ENCODE measurements around the gene RNF38. TPM values are rescaled to one million over a fixed set of nuclear protein-coding genes. Genes with fewer than 3 reads are reported as not detected.

RNF38 gene
- total and polyA plus RNA-seq, 2 experiments from 2014 or later = 13.7 to 61.9 TPM

GRCh38 chr9:36382484-36382883 is 17.6 kb downstream of the RNF38 start:
- Histone ChIP-seq H3K4me3 (no peak overlapping the region), H3K36me3 (ENCODE audit: insufficient read depth) (no peaks in the 10 kb centered on the region), H3K4me1 (ENCODE audit: insufficient read depth) (peaks cover 60% of the 10 kb centered on the region), H3K27me3 (ENCODE audit: insufficient read depth) (no peaks in the 10 kb centered on the region), H3F3A (replicated peaks; ENCODE audit: low read depth) (no peaks in the 10 kb centered on the region), H3K79me2 (replicated peaks; ENCODE audit: insufficient read depth) (peaks cover 100% of the 10 kb centered on the region), H3K27ac (ENCODE audit: low read depth) (peak overlapping the region; percentile 4), H4K20me1 (replicated peaks; ENCODE audit: insufficient read depth) (peaks cover 12% of the 10 kb centered on the region), H3K9me2 (ENCODE audit: insufficient read depth) (no peaks in the 10 kb centered on the region), H3K4me2 (peak overlapping the region; percentile 17), H2AFZ (no peak overlapping the region)
- no peaks in the 10 kb centered on the region for H3K9me3 Mint-ChIP-seq
- peak overlapping the region; percentile 38; the same call in 2 of the 3 replicates for H3K4me3 Mint-ChIP-seq
- H3K27ac Mint-ChIP-seq = peak overlapping the region; percentile 44; the same call in 1 of the 2 replicates
- no peaks in the 10 kb centered on the region for H3K27me3 Mint-ChIP-seq (ENCODE audit: insufficient read depth, low read depth, poor library complexity)
- ATAC-seq = peak; percentile 74
- peaks cover 58% of the 10 kb centered on the region for H3K4me1 Mint-ChIP-seq
- peaks cover 11% of the 10 kb centered on the region; the same call in 2 of the 3 replicates for H3K36me3 Mint-ChIP-seq (ENCODE audit: low read depth)
- peak; percentile 60 for DNase-seq (ENCODE audit: low spot score)
- TF ChIP-seq, protein P1, sequence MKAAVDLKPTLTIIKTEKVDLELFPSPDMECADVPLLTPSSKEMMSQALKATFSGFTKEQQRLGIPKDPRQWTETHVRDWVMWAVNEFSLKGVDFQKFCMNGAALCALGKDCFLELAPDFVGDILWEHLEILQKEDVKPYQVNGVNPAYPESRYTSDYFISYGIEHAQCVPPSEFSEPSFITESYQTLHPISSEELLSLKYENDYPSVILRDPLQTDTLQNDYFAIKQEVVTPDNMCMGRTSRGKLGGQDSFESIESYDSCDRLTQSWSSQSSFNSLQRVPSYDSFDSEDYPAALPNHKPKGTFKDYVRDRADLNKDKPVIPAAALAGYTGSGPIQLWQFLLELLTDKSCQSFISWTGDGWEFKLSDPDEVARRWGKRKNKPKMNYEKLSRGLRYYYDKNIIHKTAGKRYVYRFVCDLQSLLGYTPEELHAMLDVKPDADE (IDR thresholded peaks at IDR 0.05) = no peak
- no peak for TF ChIP-seq NANOG (IDR thresholded peaks at IDR 0.05; ENCODE audit: borderline replicate concordance)
- no peak for TF ChIP-seq EZH2phosphoT487 (IDR thresholded peaks at IDR 0.05; ENCODE audit: unreplicated experiment)
- TF ChIP-seq ZNF462 (CRISPR knock-in tag; IDR thresholded peaks at IDR 0.05) = no peak
- TF ChIP-seq JUNB (IDR thresholded peaks at IDR 0.05; ENCODE audit: unreplicated experiment) = no peak
- no peak for TF ChIP-seq STAT1 (IDR thresholded peaks at IDR 0.05; ENCODE audit: unreplicated experiment)
- TF ChIP-seq POLR2AphosphoS5 (IDR thresholded peaks at IDR 0.05; ENCODE audit: low read depth) = no peak
- no peak for TF ChIP-seq CREB1 (CRISPR knock-in tag; IDR thresholded peaks at IDR 0.05; ENCODE audit: low read depth)
- TF ChIP-seq ZNF114 (CRISPR knock-in tag; IDR thresholded peaks at IDR 0.05) = no peak
- TF ChIP-seq ZNF331 (CRISPR knock-in tag; IDR thresholded peaks at IDR 0.05; ENCODE audit: low read depth) = no peak
- TF ChIP-seq, protein P2, sequence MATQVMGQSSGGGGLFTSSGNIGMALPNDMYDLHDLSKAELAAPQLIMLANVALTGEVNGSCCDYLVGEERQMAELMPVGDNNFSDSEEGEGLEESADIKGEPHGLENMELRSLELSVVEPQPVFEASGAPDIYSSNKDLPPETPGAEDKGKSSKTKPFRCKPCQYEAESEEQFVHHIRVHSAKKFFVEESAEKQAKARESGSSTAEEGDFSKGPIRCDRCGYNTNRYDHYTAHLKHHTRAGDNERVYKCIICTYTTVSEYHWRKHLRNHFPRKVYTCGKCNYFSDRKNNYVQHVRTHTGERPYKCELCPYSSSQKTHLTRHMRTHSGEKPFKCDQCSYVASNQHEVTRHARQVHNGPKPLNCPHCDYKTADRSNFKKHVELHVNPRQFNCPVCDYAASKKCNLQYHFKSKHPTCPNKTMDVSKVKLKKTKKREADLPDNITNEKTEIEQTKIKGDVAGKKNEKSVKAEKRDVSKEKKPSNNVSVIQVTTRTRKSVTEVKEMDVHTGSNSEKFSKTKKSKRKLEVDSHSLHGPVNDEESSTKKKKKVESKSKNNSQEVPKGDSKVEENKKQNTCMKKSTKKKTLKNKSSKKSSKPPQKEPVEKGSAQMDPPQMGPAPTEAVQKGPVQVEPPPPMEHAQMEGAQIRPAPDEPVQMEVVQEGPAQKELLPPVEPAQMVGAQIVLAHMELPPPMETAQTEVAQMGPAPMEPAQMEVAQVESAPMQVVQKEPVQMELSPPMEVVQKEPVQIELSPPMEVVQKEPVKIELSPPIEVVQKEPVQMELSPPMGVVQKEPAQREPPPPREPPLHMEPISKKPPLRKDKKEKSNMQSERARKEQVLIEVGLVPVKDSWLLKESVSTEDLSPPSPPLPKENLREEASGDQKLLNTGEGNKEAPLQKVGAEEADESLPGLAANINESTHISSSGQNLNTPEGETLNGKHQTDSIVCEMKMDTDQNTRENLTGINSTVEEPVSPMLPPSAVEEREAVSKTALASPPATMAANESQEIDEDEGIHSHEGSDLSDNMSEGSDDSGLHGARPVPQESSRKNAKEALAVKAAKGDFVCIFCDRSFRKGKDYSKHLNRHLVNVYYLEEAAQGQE (IDR thresholded peaks at IDR 0.05; ENCODE audit: unreplicated experiment) = no peak
- TF ChIP-seq CTCF (conservative IDR thresholded peaks at IDR 0.05; ENCODE audit: low read depth in 2 of 2) = no peak
- TF ChIP-seq EZH2 (IDR thresholded peaks at IDR 0.05; ENCODE audit: low read depth, unreplicated experiment) = no peak

Measured in GM23338 (cell line).